ENCODE data around the gene MRPL36. TPM values are rescaled to one million over a fixed set of nuclear protein-coding genes. Genes with fewer than 3 reads are reported as not detected.

The MRPL36 gene
- total and polyA plus RNA-seq, 2 experiments from 2014 or later, result 47.5 to 149 TPM

DNA sequence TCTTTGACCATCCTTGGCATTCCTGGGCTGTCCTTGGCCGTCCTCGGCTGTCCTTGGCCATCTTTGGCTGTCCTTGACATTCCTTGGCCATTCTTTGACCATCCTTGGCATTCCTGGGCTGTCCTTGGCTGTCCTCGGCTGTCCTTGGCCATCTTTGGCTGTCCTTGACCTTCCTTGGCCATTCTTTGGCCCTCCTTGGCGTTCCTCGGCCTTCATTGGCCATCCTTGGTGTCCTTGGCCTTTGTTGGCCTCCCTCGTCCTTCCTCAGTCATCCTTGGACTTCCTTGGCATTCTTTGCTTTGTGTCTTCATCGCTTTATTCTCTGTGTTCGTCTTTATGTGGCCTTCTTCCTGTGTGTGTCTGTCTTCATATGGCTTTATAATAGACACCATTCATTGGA, 22.2 kb upstream of the MRPL36 start (continued):
- no peak for TF ChIP-seq ZNF331 (CRISPR knock-in tag; IDR thresholded peaks at IDR 0.05; ENCODE audit: low read depth)
- no peak for TF ChIP-seq JUNB (IDR thresholded peaks at IDR 0.05; ENCODE audit: unreplicated experiment)
- TF ChIP-seq, protein P1, sequence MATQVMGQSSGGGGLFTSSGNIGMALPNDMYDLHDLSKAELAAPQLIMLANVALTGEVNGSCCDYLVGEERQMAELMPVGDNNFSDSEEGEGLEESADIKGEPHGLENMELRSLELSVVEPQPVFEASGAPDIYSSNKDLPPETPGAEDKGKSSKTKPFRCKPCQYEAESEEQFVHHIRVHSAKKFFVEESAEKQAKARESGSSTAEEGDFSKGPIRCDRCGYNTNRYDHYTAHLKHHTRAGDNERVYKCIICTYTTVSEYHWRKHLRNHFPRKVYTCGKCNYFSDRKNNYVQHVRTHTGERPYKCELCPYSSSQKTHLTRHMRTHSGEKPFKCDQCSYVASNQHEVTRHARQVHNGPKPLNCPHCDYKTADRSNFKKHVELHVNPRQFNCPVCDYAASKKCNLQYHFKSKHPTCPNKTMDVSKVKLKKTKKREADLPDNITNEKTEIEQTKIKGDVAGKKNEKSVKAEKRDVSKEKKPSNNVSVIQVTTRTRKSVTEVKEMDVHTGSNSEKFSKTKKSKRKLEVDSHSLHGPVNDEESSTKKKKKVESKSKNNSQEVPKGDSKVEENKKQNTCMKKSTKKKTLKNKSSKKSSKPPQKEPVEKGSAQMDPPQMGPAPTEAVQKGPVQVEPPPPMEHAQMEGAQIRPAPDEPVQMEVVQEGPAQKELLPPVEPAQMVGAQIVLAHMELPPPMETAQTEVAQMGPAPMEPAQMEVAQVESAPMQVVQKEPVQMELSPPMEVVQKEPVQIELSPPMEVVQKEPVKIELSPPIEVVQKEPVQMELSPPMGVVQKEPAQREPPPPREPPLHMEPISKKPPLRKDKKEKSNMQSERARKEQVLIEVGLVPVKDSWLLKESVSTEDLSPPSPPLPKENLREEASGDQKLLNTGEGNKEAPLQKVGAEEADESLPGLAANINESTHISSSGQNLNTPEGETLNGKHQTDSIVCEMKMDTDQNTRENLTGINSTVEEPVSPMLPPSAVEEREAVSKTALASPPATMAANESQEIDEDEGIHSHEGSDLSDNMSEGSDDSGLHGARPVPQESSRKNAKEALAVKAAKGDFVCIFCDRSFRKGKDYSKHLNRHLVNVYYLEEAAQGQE (IDR thresholded peaks at IDR 0.05; ENCODE audit: unreplicated experiment), result no peak
- TF ChIP-seq, protein P2, sequence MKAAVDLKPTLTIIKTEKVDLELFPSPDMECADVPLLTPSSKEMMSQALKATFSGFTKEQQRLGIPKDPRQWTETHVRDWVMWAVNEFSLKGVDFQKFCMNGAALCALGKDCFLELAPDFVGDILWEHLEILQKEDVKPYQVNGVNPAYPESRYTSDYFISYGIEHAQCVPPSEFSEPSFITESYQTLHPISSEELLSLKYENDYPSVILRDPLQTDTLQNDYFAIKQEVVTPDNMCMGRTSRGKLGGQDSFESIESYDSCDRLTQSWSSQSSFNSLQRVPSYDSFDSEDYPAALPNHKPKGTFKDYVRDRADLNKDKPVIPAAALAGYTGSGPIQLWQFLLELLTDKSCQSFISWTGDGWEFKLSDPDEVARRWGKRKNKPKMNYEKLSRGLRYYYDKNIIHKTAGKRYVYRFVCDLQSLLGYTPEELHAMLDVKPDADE (IDR thresholded peaks at IDR 0.05), result no peak

DNA sequence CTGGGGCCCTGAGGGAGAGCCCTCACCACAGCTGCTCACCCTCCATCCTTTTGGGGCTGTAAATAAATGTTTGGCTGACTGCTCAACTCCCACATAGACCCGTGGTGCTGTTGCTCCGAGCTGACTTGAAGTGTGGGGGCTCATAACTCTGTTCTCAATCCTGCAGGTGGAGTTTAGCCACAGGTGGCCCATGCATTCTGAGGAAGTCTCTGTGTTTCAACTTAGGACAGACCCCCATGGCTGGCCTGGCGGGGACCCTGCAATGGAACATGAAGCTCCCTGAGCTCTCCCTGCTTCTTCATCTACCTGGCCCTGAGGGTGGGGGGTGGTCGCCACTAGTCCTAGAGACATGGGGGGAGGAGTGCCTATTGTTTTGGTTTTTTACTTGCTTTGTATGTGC, 21.3 kb upstream of the MRPL36 start:
- no peaks in the 10 kb centered on the region; the same call in 1 of the 2 replicates for H3F3A ChIP-seq (replicated peaks; ENCODE audit: low read depth)
- H3K27me3 Mint-ChIP-seq (ENCODE audit: insufficient read depth, low read depth, poor library complexity), result peaks cover 12% of the 10 kb centered on the region
- H3K36me3 ChIP-seq (ENCODE audit: insufficient read depth), result peaks cover 15% of the 10 kb centered on the region
- 0 out of 2 replicates have a peak, but pooled peaks cover 5% of the 10 kb centered on the region for H3K4me1 ChIP-seq (ENCODE audit: insufficient read depth)
- H3K4me3 Mint-ChIP-seq, result no peak overlapping the region
- H3K4me2 ChIP-seq, result no peak overlapping the region
- H3K27ac Mint-ChIP-seq, result no peak overlapping the region
- H3K4me1 Mint-ChIP-seq, result peaks cover 21% of the 10 kb centered on the region
- H3K27me3 ChIP-seq (ENCODE audit: insufficient read depth), result no peaks in the 10 kb centered on the region
- no peaks in the 10 kb centered on the region for H3K9me2 ChIP-seq (ENCODE audit: insufficient read depth)
- no peaks in the 10 kb centered on the region for H3K9me3 Mint-ChIP-seq
- DNase-seq (ENCODE audit: low spot score) (no peak), ATAC-seq (no peak)
- peaks cover 70% of the 10 kb centered on the region for H3K36me3 Mint-ChIP-seq (ENCODE audit: low read depth)
- no peak overlapping the region for H3K4me3 ChIP-seq
- no peak overlapping the region for H3K27ac ChIP-seq (ENCODE audit: low read depth)
- no peak overlapping the region for H2AFZ ChIP-seq
- peaks cover 15% of the 10 kb centered on the region for H3K79me2 ChIP-seq (replicated peaks; ENCODE audit: insufficient read depth)
- H4K20me1 ChIP-seq (replicated peaks; ENCODE audit: insufficient read depth), result peaks cover 9% of the 10 kb centered on the region
- TF ChIP-seq ZNF331 (CRISPR knock-in tag; IDR thresholded peaks at IDR 0.05; ENCODE audit: low read depth), result no peak
- TF ChIP-seq ZNF114 (CRISPR knock-in tag; IDR thresholded peaks at IDR 0.05), result no peak
- TF ChIP-seq, protein P3, sequence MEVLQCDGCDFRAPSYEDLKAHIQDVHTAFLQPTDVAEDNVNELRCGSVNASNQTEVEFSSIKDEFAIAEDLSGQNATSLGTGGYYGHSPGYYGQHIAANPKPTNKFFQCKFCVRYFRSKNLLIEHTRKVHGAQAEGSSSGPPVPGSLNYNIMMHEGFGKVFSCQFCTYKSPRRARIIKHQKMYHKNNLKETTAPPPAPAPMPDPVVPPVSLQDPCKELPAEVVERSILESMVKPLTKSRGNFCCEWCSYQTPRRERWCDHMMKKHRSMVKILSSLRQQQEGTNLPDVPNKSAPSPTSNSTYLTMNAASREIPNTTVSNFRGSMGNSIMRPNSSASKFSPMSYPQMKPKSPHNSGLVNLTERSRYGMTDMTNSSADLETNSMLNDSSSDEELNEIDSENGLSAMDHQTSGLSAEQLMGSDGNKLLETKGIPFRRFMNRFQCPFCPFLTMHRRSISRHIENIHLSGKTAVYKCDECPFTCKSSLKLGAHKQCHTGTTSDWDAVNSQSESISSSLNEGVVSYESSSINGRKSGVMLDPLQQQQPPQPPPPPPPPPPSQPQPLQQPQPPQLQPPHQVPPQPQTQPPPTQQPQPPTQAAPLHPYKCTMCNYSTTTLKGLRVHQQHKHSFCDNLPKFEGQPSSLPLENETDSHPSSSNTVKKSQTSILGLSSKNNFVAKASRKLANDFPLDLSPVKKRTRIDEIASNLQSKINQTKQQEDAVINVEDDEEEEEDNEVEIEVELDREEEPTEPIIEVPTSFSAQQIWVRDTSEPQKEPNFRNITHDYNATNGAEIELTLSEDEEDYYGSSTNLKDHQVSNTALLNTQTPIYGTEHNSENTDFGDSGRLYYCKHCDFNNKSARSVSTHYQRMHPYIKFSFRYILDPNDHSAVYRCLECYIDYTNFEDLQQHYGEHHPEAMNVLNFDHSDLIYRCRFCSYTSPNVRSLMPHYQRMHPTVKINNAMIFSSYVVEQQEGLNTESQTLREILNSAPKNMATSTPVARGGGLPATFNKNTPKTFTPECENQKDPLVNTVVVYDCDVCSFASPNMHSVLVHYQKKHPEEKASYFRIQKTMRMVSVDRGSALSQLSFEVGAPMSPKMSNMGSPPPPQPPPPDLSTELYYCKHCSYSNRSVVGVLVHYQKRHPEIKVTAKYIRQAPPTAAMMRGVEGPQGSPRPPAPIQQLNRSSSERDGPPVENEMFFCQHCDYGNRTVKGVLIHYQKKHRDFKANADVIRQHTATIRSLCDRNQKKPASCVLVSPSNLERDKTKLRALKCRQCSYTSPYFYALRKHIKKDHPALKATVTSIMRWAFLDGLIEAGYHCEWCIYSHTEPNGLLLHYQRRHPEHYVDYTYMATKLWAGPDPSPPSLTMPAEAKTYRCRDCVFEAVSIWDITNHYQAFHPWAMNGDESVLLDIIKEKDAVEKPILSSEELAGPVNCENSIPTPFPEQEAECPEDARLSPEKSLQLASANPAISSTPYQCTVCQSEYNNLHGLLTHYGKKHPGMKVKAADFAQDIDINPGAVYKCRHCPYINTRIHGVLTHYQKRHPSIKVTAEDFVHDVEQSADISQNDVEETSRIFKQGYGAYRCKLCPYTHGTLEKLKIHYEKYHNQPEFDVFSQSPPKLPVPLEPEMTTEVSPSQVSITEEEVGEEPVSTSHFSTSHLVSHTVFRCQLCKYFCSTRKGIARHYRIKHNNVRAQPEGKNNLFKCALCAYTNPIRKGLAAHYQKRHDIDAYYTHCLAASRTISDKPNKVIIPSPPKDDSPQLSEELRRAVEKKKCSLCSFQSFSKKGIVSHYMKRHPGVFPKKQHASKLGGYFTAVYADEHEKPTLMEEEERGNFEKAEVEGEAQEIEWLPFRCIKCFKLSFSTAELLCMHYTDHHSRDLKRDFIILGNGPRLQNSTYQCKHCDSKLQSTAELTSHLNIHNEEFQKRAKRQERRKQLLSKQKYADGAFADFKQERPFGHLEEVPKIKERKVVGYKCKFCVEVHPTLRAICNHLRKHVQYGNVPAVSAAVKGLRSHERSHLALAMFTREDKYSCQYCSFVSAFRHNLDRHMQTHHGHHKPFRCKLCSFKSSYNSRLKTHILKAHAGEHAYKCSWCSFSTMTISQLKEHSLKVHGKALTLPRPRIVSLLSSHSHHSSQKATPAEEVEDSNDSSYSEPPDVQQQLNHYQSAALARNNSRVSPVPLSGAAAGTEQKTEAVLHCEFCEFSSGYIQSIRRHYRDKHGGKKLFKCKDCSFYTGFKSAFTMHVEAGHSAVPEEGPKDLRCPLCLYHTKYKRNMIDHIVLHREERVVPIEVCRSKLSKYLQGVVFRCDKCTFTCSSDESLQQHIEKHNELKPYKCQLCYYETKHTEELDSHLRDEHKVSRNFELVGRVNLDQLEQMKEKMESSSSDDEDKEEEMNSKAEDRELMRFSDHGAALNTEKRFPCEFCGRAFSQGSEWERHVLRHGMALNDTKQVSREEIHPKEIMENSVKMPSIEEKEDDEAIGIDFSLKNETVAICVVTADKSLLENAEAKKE (CRISPR knock-in tag; IDR thresholded peaks at IDR 0.05), result no peak
- no peak for TF ChIP-seq NANOG (IDR thresholded peaks at IDR 0.05; ENCODE audit: borderline replicate concordance)
- TF ChIP-seq EZH2 (IDR thresholded peaks at IDR 0.05; ENCODE audit: low read depth, unreplicated experiment), result no peak
- TF ChIP-seq, protein P4, sequence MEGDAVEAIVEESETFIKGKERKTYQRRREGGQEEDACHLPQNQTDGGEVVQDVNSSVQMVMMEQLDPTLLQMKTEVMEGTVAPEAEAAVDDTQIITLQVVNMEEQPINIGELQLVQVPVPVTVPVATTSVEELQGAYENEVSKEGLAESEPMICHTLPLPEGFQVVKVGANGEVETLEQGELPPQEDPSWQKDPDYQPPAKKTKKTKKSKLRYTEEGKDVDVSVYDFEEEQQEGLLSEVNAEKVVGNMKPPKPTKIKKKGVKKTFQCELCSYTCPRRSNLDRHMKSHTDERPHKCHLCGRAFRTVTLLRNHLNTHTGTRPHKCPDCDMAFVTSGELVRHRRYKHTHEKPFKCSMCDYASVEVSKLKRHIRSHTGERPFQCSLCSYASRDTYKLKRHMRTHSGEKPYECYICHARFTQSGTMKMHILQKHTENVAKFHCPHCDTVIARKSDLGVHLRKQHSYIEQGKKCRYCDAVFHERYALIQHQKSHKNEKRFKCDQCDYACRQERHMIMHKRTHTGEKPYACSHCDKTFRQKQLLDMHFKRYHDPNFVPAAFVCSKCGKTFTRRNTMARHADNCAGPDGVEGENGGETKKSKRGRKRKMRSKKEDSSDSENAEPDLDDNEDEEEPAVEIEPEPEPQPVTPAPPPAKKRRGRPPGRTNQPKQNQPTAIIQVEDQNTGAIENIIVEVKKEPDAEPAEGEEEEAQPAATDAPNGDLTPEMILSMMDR (conservative IDR thresholded peaks at IDR 0.05; ENCODE audit: low read depth in 2 of 2), result no peak
- no peak for TF ChIP-seq JUNB (IDR thresholded peaks at IDR 0.05; ENCODE audit: unreplicated experiment)
- no peak for TF ChIP-seq EZH2phosphoT487 (IDR thresholded peaks at IDR 0.05; ENCODE audit: unreplicated experiment)
- TF ChIP-seq POLR2AphosphoS5 (IDR thresholded peaks at IDR 0.05; ENCODE audit: low read depth), result no peak
- TF ChIP-seq, protein P2 (IDR thresholded peaks at IDR 0.05), result no peak

Data from GM23338 (cell line).